COLO829 (cell line): ENCODE results near the gene ADGRD1.
A peak's percentile ranks its signal among the peaks of the same experiment; 100 is the strongest.
"Not testable (repeated sequence)": the region's sequence is repeated elsewhere in the genome, so short reads cannot be mapped to it uniquely, and the experiment has no call there.

Experiments used
- DNase-seq: peaks from one replicate; pipeline ENCODE4 v3.0.0; 2012; ENCODE audit warnings: low spot score

ADGRD1 gene

GRCh38 chr12:130937546-130937945 is 16.2 kb upstream of the ADGRD1 start:
- not testable (repeated sequence) for DNase-seq

- DNase-seq = no peak
Measured at GRCh38 chr12:130938186-130938585, 15.5 kb upstream of the ADGRD1 start.

- no peak for DNase-seq
Measured at GRCh38 chr12:130944878-130945277, 8.8 kb upstream of the ADGRD1 start.

- no peak for DNase-seq
Measured at GRCh38 chr12:130945786-130946492, 7.8 kb upstream of the ADGRD1 start.

- no peak for DNase-seq
Measured at GRCh38 chr12:130947028-130947613, 6.6 kb upstream of the ADGRD1 start.

- DNase-seq = no peak
Measured at GRCh38 chr12:130948136-130948535, 5.6 kb upstream of the ADGRD1 start.

GRCh38 chr12:130948751-130949150 is 5.0 kb upstream of the ADGRD1 start:
- no peak for DNase-seq

GRCh38 chr12:130949806-130950205 is 3.9 kb upstream of the ADGRD1 start:
- no peak for DNase-seq

GRCh38 chr12:130951636-130952035 is 2.1 kb upstream of the ADGRD1 start:
- no peak for DNase-seq

- no peak for DNase-seq
Measured at GRCh38 chr12:130952171-130952954, 1.3 kb upstream of the ADGRD1 start.

- DNase-seq = no peak
Measured at GRCh38 chr12:130954544-130954831, 781 bp downstream of the ADGRD1 start.

GRCh38 chr12:130955238-130955816 is 1.6 kb downstream of the ADGRD1 start:
- no peak for DNase-seq

GRCh38 chr12:130956009-130956408 is 2.3 kb downstream of the ADGRD1 start:
- DNase-seq = no peak

- DNase-seq = no peak
Measured at GRCh38 chr12:130956456-130957303, 3.0 kb downstream of the ADGRD1 start.

GRCh38 chr12:130957304-130957621 is 3.6 kb downstream of the ADGRD1 start:
- no peak for DNase-seq

GRCh38 chr12:130958557-130959140 is 4.9 kb downstream of the ADGRD1 start:
- DNase-seq = no peak

- DNase-seq = no peak
Measured at GRCh38 chr12:130959632-130960031, 5.9 kb downstream of the ADGRD1 start.

- DNase-seq = no peak
Measured at GRCh38 chr12:130960058-130960457, 6.4 kb downstream of the ADGRD1 start.

GRCh38 chr12:130960787-130961186 is 7.1 kb downstream of the ADGRD1 start:
- DNase-seq = no peak

GRCh38 chr12:130961921-130962451 is 8.3 kb downstream of the ADGRD1 start:
- DNase-seq = no peak

GRCh38 chr12:130965214-130965613 is 11.5 kb downstream of the ADGRD1 start:
- DNase-seq = peak; percentile 37

GRCh38 chr12:130965668-130966067 is 12.0 kb downstream of the ADGRD1 start:
- no peak for DNase-seq
